ENCODE data around the gene TRAF2.
A peak's percentile ranks its signal among the peaks of the same experiment; 100 is the strongest.

Gene TRAF2

GRCh38 chr9:136886610-136887597 lies 588 bp downstream of the TRAF2 start:
- TF ChIP-seq CTCF (conservative IDR thresholded peaks at IDR 0.05; ENCODE audit: control insufficient read depth, insufficient read depth, low read depth, low read length): no peak
- H3K4me3 ChIP-seq (ENCODE audit: control insufficient read depth, low read depth, low read length): peak overlapping the region; percentile 63
- DNase-seq (ENCODE audit: low read depth): peak; percentile 19

GRCh38 chr9:136888454-136888853 lies 2.1 kb downstream of the TRAF2 start:
- no peak for TF ChIP-seq CTCF (conservative IDR thresholded peaks at IDR 0.05; ENCODE audit: control insufficient read depth, insufficient read depth, low read depth, low read length)
- no peak for DNase-seq (ENCODE audit: low read depth)
- H3K4me3 ChIP-seq (ENCODE audit: control insufficient read depth, low read depth, low read length): no peak overlapping the region

- no peak overlapping the region for H3K4me3 ChIP-seq (ENCODE audit: control insufficient read depth, low read depth, low read length)
- TF ChIP-seq CTCF (conservative IDR thresholded peaks at IDR 0.05; ENCODE audit: control insufficient read depth, insufficient read depth, low read depth, low read length): no peak
- no peak for DNase-seq (ENCODE audit: low read depth)
Measured at GRCh38 chr9:136889858-136890257, 3.5 kb downstream of the TRAF2 start.

- TF ChIP-seq CTCF (conservative IDR thresholded peaks at IDR 0.05; ENCODE audit: control insufficient read depth, insufficient read depth, low read depth, low read length): no peak
Measured at GRCh38 chr9:136890661-136891060, 4.3 kb downstream of the TRAF2 start.

GRCh38 chr9:136896027-136896426 lies 9.7 kb downstream of the TRAF2 start:
- no peak overlapping the region for H3K4me3 ChIP-seq (ENCODE audit: control insufficient read depth, low read depth, low read length)
- no peak for DNase-seq (ENCODE audit: low read depth)
- TF ChIP-seq CTCF (conservative IDR thresholded peaks at IDR 0.05; ENCODE audit: control insufficient read depth, insufficient read depth, low read depth, low read length): no peak

More at GRCh38 chr9:136890661-136891060, 4.3 kb downstream of the TRAF2 start:
- no peak for DNase-seq (ENCODE audit: low read depth)
- H3K4me3 ChIP-seq (ENCODE audit: control insufficient read depth, low read depth, low read length): no peak overlapping the region

GRCh38 chr9:136898483-136899100 lies 12.3 kb downstream of the TRAF2 start:
- no peak for TF ChIP-seq CTCF (conservative IDR thresholded peaks at IDR 0.05; ENCODE audit: control insufficient read depth, insufficient read depth, low read depth, low read length)
- no peak overlapping the region for H3K4me3 ChIP-seq (ENCODE audit: control insufficient read depth, low read depth, low read length)
- no peak for DNase-seq (ENCODE audit: low read depth)

Data from fibroblast of mammary gland (primary cell).